Psoas muscle (tissue), 8 donors: ENCODE data around the gene TJAP1. TPM values are rescaled to one million over a fixed set of nuclear protein-coding genes. Genes with fewer than 3 reads are reported as not detected.

Experiments
- ATAC-seq, 4 donors: fragments of 200-7000 bp; cut with Tn5 transposase; one replicate each; pipeline ENCODE4 v1.9.1; 2020; ENCODE audit warnings: moderate library complexity in 3 of 4, mild to moderate bottlenecking in 2 of 4
- DNase-seq, 2 donors: peaks; one replicate each; pipeline ENCODE4 v3.0.0-alpha.2; 2020
- H3K27ac ChIP-seq: fragments of 200-600 bp; one replicate; pipeline ENCODE4 v1.8.0; 2022
- H3K27me3 ChIP-seq, 3 donors: fragments of 200-600 bp in 1 of 3; one replicate each; pipeline versions ENCODE4 v1.6.1 to v1.8.0; 2013 to 2022; ENCODE audit warnings: low read length in 2 of 3, mild to moderate bottlenecking in 2 of 3, moderate library complexity in 1 of 3; ENCODE audit not compliant: insufficient read depth in 3 of 3
- H3K36me3 ChIP-seq, 2 donors: fragments of 200-600 bp in 1 of 2; one replicate each; pipeline versions ENCODE4 v1.6.1 to v1.8.0; 2013 to 2022; ENCODE audit warnings: low read depth in 1 of 2, mild to moderate bottlenecking in 1 of 2, moderate library complexity in 1 of 2; ENCODE audit not compliant: insufficient read depth in 1 of 2
- H3K4me1 ChIP-seq: fragments of 200-600 bp; one replicate; pipeline ENCODE4 v1.8.0; 2022
- H3K4me3 ChIP-seq: fragments of 200-600 bp; one replicate; pipeline ENCODE4 v1.8.0; 2022; ENCODE audit warnings: mild to moderate bottlenecking
- H3K9me3 ChIP-seq: fragments of 200-600 bp; one replicate; pipeline ENCODE4 v1.8.0; 2022
- WGBS, 3 donors: extraction: QIAGEN DNeasy Blood & Tissue Kit; methylation state at CpG; one replicate each; pipeline versions ENCODE4 v1.1.6 to v1.1.7; 2013; 5-methylcytosine and 5-hydroxymethylcytosine counted together
- intact Hi-C, 2 donors: fragments of 100-400 bp; cut with DNase I; formaldehyde crosslinking; loops; one replicate each; pipeline versions ENCODE4 v1.11.0 to v1.14.2; 2022
- polyA plus RNA-seq, 3 donors: library from polyadenylated mRNA; stranded (reverse); fragments of 200-250 nt; gene quantifications; one replicate each; pipeline ENCODE4 v1.2.3, GENCODE V29; 2013
- total RNA-seq, 4 donors: library from RNA; stranded (reverse); fragmentation: NEBNext Ultra II Directional in 2 of 4; extraction: Animal tissue kit (Norgen Biotek cat#: 25700) in 2 of 4; gene quantifications; one replicate each; pipeline versions ENCODE4 v1.2.1 to v1.2.4, GENCODE V29; 2021 to 2023
- TF ChIP-seq, protein P1 (sequence below): fragments of 200-600 bp; IDR thresholded peaks from one replicate; pipeline ENCODE4 v1.8.0; 2022; ENCODE audit warnings: antibody characterized with exemption
- donor health status: healthy with polysubstance abuse.
- donor health status: DM: no; HTN: no; CAD: no; lungs with moderate emphysema.
- donor health status: Bipolar disorder and iron deficiency.
- donor health status: healthy.
- donor health status: DM: yes; HTN: yes; CAD: no.
- donor health status: DM: no; HTN: no; CAD: no.
- donor health status: DM: no; HTN: no; CAD: no.
- donor health status: DM: yes; HTN: yes; CAD: no.

TJAP1 gene
- total and polyA plus RNA-seq, 7 donors, result 18.0 to 39.9 (median 35.2) TPM

GRCh38 chr6:43490523-43490939 lies 13.2 kb downstream of the TJAP1 start:
- no peak for ATAC-seq
- Histone ChIP-seq H3K27ac (no peak overlapping the region), H3K4me1 (peaks cover 12% of the 10 kb centered on the region), H3K27me3 (no peaks in the 10 kb centered on the region), H3K4me3 (no peak overlapping the region), H3K36me3 (peaks cover 0 to 6% of the 10 kb centered on the region in 2 donors), H3K9me3 (no peaks in the 10 kb centered on the region)
- intact Hi-C loops, result no loop called here
- DNase-seq, result no peak
- 55 to 68% (median 60%) methylated on average over 6 of the region's 6 CpGs for WGBS, 3 donors
- TF ChIP-seq, protein P1, sequence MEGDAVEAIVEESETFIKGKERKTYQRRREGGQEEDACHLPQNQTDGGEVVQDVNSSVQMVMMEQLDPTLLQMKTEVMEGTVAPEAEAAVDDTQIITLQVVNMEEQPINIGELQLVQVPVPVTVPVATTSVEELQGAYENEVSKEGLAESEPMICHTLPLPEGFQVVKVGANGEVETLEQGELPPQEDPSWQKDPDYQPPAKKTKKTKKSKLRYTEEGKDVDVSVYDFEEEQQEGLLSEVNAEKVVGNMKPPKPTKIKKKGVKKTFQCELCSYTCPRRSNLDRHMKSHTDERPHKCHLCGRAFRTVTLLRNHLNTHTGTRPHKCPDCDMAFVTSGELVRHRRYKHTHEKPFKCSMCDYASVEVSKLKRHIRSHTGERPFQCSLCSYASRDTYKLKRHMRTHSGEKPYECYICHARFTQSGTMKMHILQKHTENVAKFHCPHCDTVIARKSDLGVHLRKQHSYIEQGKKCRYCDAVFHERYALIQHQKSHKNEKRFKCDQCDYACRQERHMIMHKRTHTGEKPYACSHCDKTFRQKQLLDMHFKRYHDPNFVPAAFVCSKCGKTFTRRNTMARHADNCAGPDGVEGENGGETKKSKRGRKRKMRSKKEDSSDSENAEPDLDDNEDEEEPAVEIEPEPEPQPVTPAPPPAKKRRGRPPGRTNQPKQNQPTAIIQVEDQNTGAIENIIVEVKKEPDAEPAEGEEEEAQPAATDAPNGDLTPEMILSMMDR, result no peak

GRCh38 chr6:43491750-43492661 lies 14.6 kb downstream of the TJAP1 start:
- Histone ChIP-seq H3K36me3 (peaks cover 0 to 6% of the 10 kb centered on the region in 2 donors), H3K27me3 (no peaks in the 10 kb centered on the region), H3K9me3 (no peaks in the 10 kb centered on the region), H3K27ac (no peak overlapping the region), H3K4me3 (peak overlapping the region; percentile 48), H3K4me1 (peaks cover 20% of the 10 kb centered on the region)
- TF ChIP-seq, protein P1, result no peak
- DNase-seq (peak; percentile 92 to 95), ATAC-seq (peak; percentile 88 to 93 (median 92))
- intact Hi-C loops, result no loop called here
- WGBS, 3 donors, result 12 to 17% (median 16%) methylated on average over 10 of the region's 10 CpGs

DNA sequence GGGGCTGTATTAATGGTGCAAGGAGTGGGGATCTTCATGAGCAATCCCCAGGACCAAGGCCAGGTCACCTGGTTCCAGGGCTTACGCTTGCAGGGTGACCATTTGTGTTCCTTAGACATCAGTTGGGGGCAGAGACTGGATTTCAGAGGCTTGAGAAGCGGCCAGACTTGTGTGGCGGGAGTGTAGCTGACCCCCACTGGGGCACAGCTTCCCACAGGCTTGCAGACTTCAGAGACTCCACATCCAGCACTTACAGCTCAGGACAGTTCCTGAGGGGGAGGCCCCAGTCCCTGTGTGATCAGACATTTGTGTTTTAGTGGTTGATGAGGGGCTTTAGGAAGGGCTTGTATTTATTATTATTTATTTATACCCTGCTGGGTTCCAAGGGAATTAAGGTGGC lies 15.3 kb downstream of the TJAP1 start:
- H3K27me3 ChIP-seq, result no peaks in the 10 kb centered on the region
- TF ChIP-seq, protein P1, result no peak
- peaks cover 0 to 12% of the 10 kb centered on the region in 2 donors for H3K36me3 ChIP-seq
- H3K9me3 ChIP-seq, result no peaks in the 10 kb centered on the region
- H3K4me1 ChIP-seq, result peaks cover 25% of the 10 kb centered on the region
- ATAC-seq, result peak; percentile 52 to 73 (median 66)
- DNase-seq, result no peak
- no peak overlapping the region for H3K27ac ChIP-seq
- intact Hi-C loops, result no loop called here
- H3K4me3 ChIP-seq, result peak overlapping the region; percentile 48
- 6 to 36% (median 18%) methylated on average over 3 of the region's 3 CpGs for WGBS, 3 donors

DNA sequence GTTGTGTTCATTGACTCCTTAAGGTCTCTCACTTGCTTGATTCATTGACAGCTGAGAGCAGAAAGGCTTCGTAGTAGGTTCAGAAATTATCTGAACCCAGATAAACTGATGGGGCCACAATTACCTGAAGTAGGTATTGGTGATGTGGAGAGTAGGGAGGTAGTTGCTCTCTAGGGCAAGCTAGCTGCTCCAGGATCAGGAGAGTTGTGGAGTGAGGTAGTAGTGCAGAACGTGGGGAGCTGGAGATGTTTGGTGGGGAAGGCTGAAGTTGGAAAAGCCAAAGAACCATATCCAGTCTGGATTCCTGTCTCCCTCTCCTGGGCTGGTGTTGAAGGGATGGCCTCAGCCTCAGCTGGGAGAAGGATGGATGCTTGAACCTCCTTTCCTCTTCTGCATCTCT lies 15.9 kb downstream of the TJAP1 start:
- Histone ChIP-seq H3K27ac (no peak overlapping the region), H3K4me1 (peaks cover 25% of the 10 kb centered on the region), H3K4me3 (no peak overlapping the region), H3K27me3 (no peaks in the 10 kb centered on the region), H3K9me3 (no peaks in the 10 kb centered on the region), H3K36me3 (peaks cover 0 to 17% of the 10 kb centered on the region in 2 donors)
- ATAC-seq (no peak), DNase-seq (no peak)
- intact Hi-C loops, result no loop called here
- TF ChIP-seq, protein P1, result no peak
- WGBS, 3 donors, result 88 to 94% (median 90%) methylated on average over 2 of the region's 2 CpGs
